A549 (cell line): ENCODE measurements around the gene APOC1.

Experiments
- BCL3 ChIP-seq: fragments of >200 bp; sonication (Bioruptor Twin); formaldehyde crosslinking; IDR thresholded peaks from 3 replicates; pipeline ENCODE4 v1.6.1; 2016
- CBX2 ChIP-seq: fragments of 200-600 bp; sonication (generic); IDR thresholded peaks from 2 replicates; pipeline ENCODE4 v1.6.1; 2016; ENCODE audit warnings: low read depth, mild to moderate bottlenecking, borderline replicate concordance
- CTCF ChIP-seq: fragments of >200 bp; sonication (Bioruptor Twin); formaldehyde crosslinking; IDR thresholded peaks from 3 replicates; pipeline ENCODE4 v1.5.1; 2016
- E2F6 ChIP-seq: IDR thresholded peaks from 2 replicates; pipeline ENCODE4 v1.6.1; 2012; ENCODE audit warnings: low read depth, borderline replicate concordance
- EP300 ChIP-seq, 2 experiments: fragments of >200 bp; sonication (Bioruptor Twin); formaldehyde crosslinking; IDR thresholded peaks; 2 replicates in 1 of 2; 3 replicates in 1 of 2; pipeline ENCODE4 v1.6.1; 2016 to 2017
- MAFK ChIP-seq: fragments of 450-650 bp; IDR thresholded peaks from 2 replicates; pipeline ENCODE4 v1.6.1; 2014; ENCODE audit not compliant: partially characterized antibody
- RAD21 ChIP-seq, 2 experiments: fragments of >200 bp in 1 of 2; sonication (Bioruptor Twin) in 1 of 2; formaldehyde crosslinking in 1 of 2; IDR thresholded peaks in 1 of 2; conservative IDR thresholded peaks in 1 of 2; 2 replicates in 1 of 2; 3 replicates in 1 of 2; pipeline ENCODE4 v1.6.1; 2012 to 2018; ENCODE audit warnings: inconsistent platforms in 1 of 2

- TF ChIP-seq CTCF (no peak), CBX2 (no peak), RAD21 (conservative IDR thresholded peaks at IDR 0.05 in 1 of 2, IDR thresholded peaks at IDR 0.05 in 1 of 2) (no peak), EP300 (IDR thresholded peaks at IDR 0.05) (no peak), MAFK (no peak), BCL3 (no peak), E2F6 (no peak)
These were observed 47.7 kb upstream of the APOC1 start for GRCh38 chr19:44866664-44867063.
